Activated B cell treated with CpG ODN at 0.5 μM for 24 hours (primary cell): ENCODE results near the gene CD22. TPM values are rescaled to one million over a fixed set of nuclear protein-coding genes. Genes with fewer than 3 reads are reported as not detected.

ENCODE experiments used
- ATAC-seq: fragments of 200-7000 bp; cut with Tn5 transposase; one replicate; pipeline ENCODE4 v1.10.0; 2021; ENCODE audit warnings: low read depth, mild to moderate bottlenecking, moderate library complexity
- CTCF ChIA-PET: fragments of 350-600 bp; sonication (Branson Sonifier 250); formaldehyde crosslinking; loops from one replicate; lab custom pipeline; 2021; ENCODE audit warnings: antibody characterized with exemption; lab: Charles Lee
- POLR2A ChIA-PET: fragments of 350-600 bp; sonication (Branson Sonifier 250); formaldehyde crosslinking; loops from one replicate; lab custom pipeline; 2021; ENCODE audit warnings: antibody characterized with exemption; lab: Charles Lee
- DNase-seq: peaks from one replicate; pipeline ENCODE4 v3.0.0; 2022
- H3K27ac Mint-ChIP-seq: one replicate; pipeline ENCODE4 v1.8.0; 2020; ENCODE audit warnings: mixed read lengths
- H3K27me3 Mint-ChIP-seq: one replicate; pipeline ENCODE4 v1.8.0; 2021; ENCODE audit warnings: mixed read lengths
- H3K36me3 Mint-ChIP-seq: one replicate; pipeline ENCODE4 v1.8.0; 2021; ENCODE audit warnings: low read depth, mixed read lengths
- H3K4me1 Mint-ChIP-seq: one replicate; pipeline ENCODE4 v1.8.0; 2021; ENCODE audit warnings: mixed read lengths
- H3K4me3 Mint-ChIP-seq: one replicate; pipeline ENCODE4 v1.8.0; 2020; ENCODE audit warnings: mild to moderate bottlenecking, mixed read lengths
- H3K9me3 Mint-ChIP-seq: one replicate; pipeline ENCODE4 v1.8.0; 2020; ENCODE audit warnings: mixed read lengths
- CTCF ChIP-seq: fragments of 200-600 bp; IDR thresholded peaks from one replicate; pipeline ENCODE4 v1.8.0; 2022; ENCODE audit warnings: antibody characterized with exemption, mild to moderate bottlenecking
- intact Hi-C: fragments of 100-400 bp; cut with micrococcal nuclease; formaldehyde crosslinking; loops from one replicate; pipeline ENCODE4 v1.15.1; 2024
- total RNA-seq: library from RNA; stranded (reverse); gene quantifications from 2 replicates; pipeline ENCODE4 v1.2.3, GENCODE V29; 2022

CD22 gene
- total RNA-seq, 1 donor from 2014 or later, result 1,096 TPM

- ChIA-PET CTCF (no interaction called here), POLR2A (no interaction called here)
- Mint-ChIP-seq H3K27me3 (peaks cover 3% of the 10 kb centered on the region), H3K4me1 (no peaks in the 10 kb centered on the region), H3K4me3 (no peak overlapping the region), H3K27ac (no peak overlapping the region), H3K9me3 (no peaks in the 10 kb centered on the region), H3K36me3 (no peaks in the 10 kb centered on the region)
- no peak for ATAC-seq
- intact Hi-C loops, result no loop called here
- DNase-seq, result no peak
- TF ChIP-seq CTCF, result no peak
These were observed 64.0 kb downstream of the CD22 start for GRCh38 chr19:35392742-35393715.

- ChIA-PET POLR2A (no interaction called here), CTCF (interaction anchor here (0.7 kb wide), 1 partner anchor 142 kb away, joined by 3 read pairs; no protein-coding TSS in a partner anchor)
- no peaks in the 10 kb centered on the region for H3K36me3 Mint-ChIP-seq
- no peak overlapping the region for H3K4me3 Mint-ChIP-seq
- DNase-seq (no peak), ATAC-seq (no peak)
- TF ChIP-seq CTCF, result no peak
- H3K9me3 Mint-ChIP-seq, result no peaks in the 10 kb centered on the region
- no peak overlapping the region for H3K27ac Mint-ChIP-seq
- intact Hi-C loops, result no loop called here
- peaks cover 3% of the 10 kb centered on the region for H3K27me3 Mint-ChIP-seq
- no peaks in the 10 kb centered on the region for H3K4me1 Mint-ChIP-seq
These were observed 66.6 kb downstream of the CD22 start for GRCh38 chr19:35395382-35396199.

- Mint-ChIP-seq H3K36me3 (no peaks in the 10 kb centered on the region), H3K9me3 (no peaks in the 10 kb centered on the region), H3K27ac (no peak overlapping the region), H3K27me3 (peaks cover 1% of the 10 kb centered on the region), H3K4me3 (no peak overlapping the region), H3K4me1 (peaks cover 2% of the 10 kb centered on the region)
- no peak for DNase-seq
- TF ChIP-seq CTCF, result no peak
- intact Hi-C loops, result no loop called here
- ChIA-PET POLR2A (no interaction called here), CTCF (interaction anchor here (0.7 kb wide), 1 partner anchor 142 kb away, joined by 3 read pairs; no protein-coding TSS in a partner anchor)
- ATAC-seq, result no peak
These were observed 67.4 kb downstream of the CD22 start for GRCh38 chr19:35396240-35396885.

Other genes with a start within 250 kb of the CD22 start
- not detected in 2 replicates for gene FXYD3, start 213.4 kb upstream of the CD22 start, total RNA-seq
- not detected in 2 replicates for gene LGI4, start 194.1 kb upstream of the CD22 start, total RNA-seq
- 1.1 TPM in 2 replicates for gene FXYD1, start 190.4 kb upstream of the CD22 start, total RNA-seq
- 2.2 and 3.0 TPM in 2 replicates for gene FXYD7, start 185.9 kb upstream of the CD22 start, total RNA-seq
- 103 and 125 TPM in 2 replicates for gene FXYD5, start 174.5 kb upstream of the CD22 start, total RNA-seq
- gene FAM187B, start 100.4 kb upstream of the CD22 start, total RNA-seq, result not detected in 2 replicates
- 16.4 and 18.0 TPM in 2 replicates for gene LSR, start 80.2 kb upstream of the CD22 start, total RNA-seq
- 233 and 236 TPM in 2 replicates for gene USF2, start 60.2 kb upstream of the CD22 start, total RNA-seq
- 1.3 and 2.2 TPM in 2 replicates for gene HAMP, start 46.7 kb upstream of the CD22 start, total RNA-seq
- gene MAG, start 37.0 kb upstream of the CD22 start, total RNA-seq, result 0.22 and 0.31 TPM in 2 replicates
- gene FFAR1, start 18.7 kb downstream of the CD22 start, total RNA-seq, result 5.1 and 6.0 TPM in 2 replicates
- 0.16 TPM in 1 of 2 replicates, not detected in the other for gene FFAR3, start 29.3 kb downstream of the CD22 start, total RNA-seq
- gene GPR42, start 41.9 kb downstream of the CD22 start, total RNA-seq, result not detected in 2 replicates
- gene FFAR2, start 119.1 kb downstream of the CD22 start, total RNA-seq, result not detected in 2 replicates
- gene KRTDAP, start 161.3 kb downstream of the CD22 start, total RNA-seq, result not detected in 2 replicates
- gene DMKN, start 184.5 kb downstream of the CD22 start, total RNA-seq, result 1.5 and 1.7 TPM in 2 replicates
- not detected in 2 replicates for gene SBSN, start 199.1 kb downstream of the CD22 start, total RNA-seq
- gene GAPDHS, start 204.3 kb downstream of the CD22 start, total RNA-seq, result not detected in 2 replicates
- gene TMEM147, start 216.4 kb downstream of the CD22 start, total RNA-seq, result 46.9 and 55.3 TPM in 2 replicates
- gene ATP4A, start 234.5 kb downstream of the CD22 start, total RNA-seq, result not detected in 2 replicates